CD4-positive, alpha-beta T cell (primary cell): ENCODE results near the gene AXL. TPM values are rescaled to one million over a fixed set of nuclear protein-coding genes. Genes with fewer than 3 reads are reported as not detected.
A peak's percentile ranks its signal among the peaks of the same experiment; 100 is the strongest.
"Not testable (repeated sequence)": the region's sequence is repeated elsewhere in the genome, so short reads cannot be mapped to it uniquely, and the experiment has no call there.

Source experiments
- ATAC-seq: fragments of 200-7000 bp; cut with Tn5 transposase; one replicate; pipeline ENCODE4 v1.10.0; 2022; ENCODE audit warnings: mild to moderate bottlenecking; ENCODE audit not compliant: poor library complexity
- CTCF ChIA-PET: fragments of 350-600 bp; sonication (Branson Sonifier 250); formaldehyde crosslinking; loops from one replicate; lab custom pipeline; 2021; ENCODE audit warnings: antibody characterized with exemption, inconsistent platforms; lab: Charles Lee
- POLR2A ChIA-PET: fragments of 350-600 bp; sonication (Branson Sonifier 250); formaldehyde crosslinking; loops from one replicate; lab custom pipeline; 2021; ENCODE audit warnings: antibody characterized with exemption, inconsistent platforms; lab: Charles Lee
- DNase-seq, 14 experiments: peaks; one replicate each; pipeline ENCODE4 v3.0.0-alpha.2; 2013 to 2020; ENCODE audit warnings: mixed read lengths in 2 of 14
- H3K27ac ChIP-seq, 2 donors: one replicate each; pipeline versions ENCODE4 v1.5.1 to v1.7.0; 2013; ENCODE audit warnings: low read length in 2 of 2, low read depth in 1 of 2, mild to moderate bottlenecking in 1 of 2
- H3K27me3 ChIP-seq, 2 experiments: 1 replicate in 1 of 2; 2 replicates in 1 of 2; pipeline versions ENCODE4 v1.6.1 to v1.7.0; 2013; ENCODE audit warnings: low read length in 2 of 2, control low read depth in 1 of 2, mild to moderate bottlenecking in 1 of 2, moderate library complexity in 1 of 2; ENCODE audit not compliant: insufficient read depth in 2 of 2, control insufficient read depth in 1 of 2
- H3K36me3 ChIP-seq: one replicate; pipeline ENCODE4 v1.6.1; 2013; ENCODE audit warnings: low read length, control low read depth; ENCODE audit not compliant: insufficient read depth
- H3K4me1 ChIP-seq: one replicate; pipeline ENCODE4 v1.6.1; 2013; ENCODE audit warnings: low read length, control low read depth; ENCODE audit not compliant: insufficient read depth
- H3K4me3 ChIP-seq: one replicate; pipeline ENCODE4 v1.5.1; 2013; ENCODE audit warnings: mild to moderate bottlenecking, low read length, moderate library complexity
- H3K9me3 ChIP-seq, 2 experiments: 1 replicate in 1 of 2; 2 replicates in 1 of 2; pipeline versions ENCODE4 v1.6.1 to v1.7.0; 2013; ENCODE audit warnings: low read length in 2 of 2, mild to moderate bottlenecking in 2 of 2, control low read depth in 1 of 2, moderate library complexity in 1 of 2; ENCODE audit not compliant: control insufficient read depth in 1 of 2, insufficient read depth in 1 of 2
- H3K27ac Mint-ChIP-seq: one replicate; pipeline ENCODE4 v1.8.0; 2020; ENCODE audit warnings: mixed read lengths
- H3K27me3 Mint-ChIP-seq: one replicate; pipeline ENCODE4 v1.8.0; 2021; ENCODE audit warnings: mixed read lengths
- H3K36me3 Mint-ChIP-seq: one replicate; pipeline ENCODE4 v1.8.0; 2021; ENCODE audit warnings: low read depth, mixed read lengths
- H3K4me1 Mint-ChIP-seq: one replicate; pipeline ENCODE4 v1.8.0; 2021; ENCODE audit warnings: low read depth, mixed read lengths
- H3K4me3 Mint-ChIP-seq: one replicate; pipeline ENCODE4 v1.8.0; 2020; ENCODE audit warnings: mild to moderate bottlenecking, mixed read lengths
- H3K9me3 Mint-ChIP-seq: one replicate; pipeline ENCODE4 v1.8.0; 2020; ENCODE audit warnings: mixed read lengths
- intact Hi-C, 2 experiments: fragments of 100-400 bp; cut with DNase I in 1 of 2; cut with micrococcal nuclease in 1 of 2; formaldehyde crosslinking; loops; one replicate each; pipeline versions ENCODE4 v1.15.1 to v1.9.0; 2023 to 2025; cut with DNase I, micrococcal nuclease
- total RNA-seq, 174 experiments: library from RNA in 2 of 174; stranded (reverse) in 2 of 174; gene quantifications; one replicate each; pipeline ENCODE4 v1.2.3 and lab custom pipeline; 2021 to 2026
- TF ChIP-seq, protein P1 (sequence below): fragments of 200-600 bp; IDR thresholded peaks from one replicate; pipeline ENCODE4 v1.8.0; 2022; ENCODE audit warnings: antibody characterized with exemption, mild to moderate bottlenecking

Gene AXL
- total RNA-seq, 2 experiments from 2014 or later, result 0.30 to 0.42 TPM

DNA sequence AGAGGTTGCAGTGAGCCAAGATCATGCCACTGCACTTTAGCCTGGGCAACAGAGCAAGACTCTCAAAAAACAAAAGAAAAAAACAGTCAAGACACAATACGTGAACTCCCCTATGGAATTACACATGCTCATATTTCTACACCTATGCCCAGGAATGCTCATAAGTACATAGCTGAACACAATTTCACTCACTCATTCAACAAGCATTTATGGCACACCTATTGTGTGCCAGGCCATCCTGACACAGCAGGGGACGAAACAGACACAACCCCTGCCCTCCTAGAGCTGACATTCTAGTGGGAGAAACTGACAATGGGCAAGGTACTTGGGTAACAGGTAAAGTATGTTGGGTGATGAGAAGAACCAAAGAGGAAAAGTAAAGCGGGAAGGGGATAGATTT is 9.5 kb downstream of the AXL start:
- intact Hi-C loops, result loop anchor here in 1 of 2 experiments (5.0 kb wide), 1 partner anchor 34 kb away; the partner anchor contains the start of gene HNRNPUL1
- Histone ChIP-seq H3K36me3 (no peaks in the 10 kb centered on the region), H3K4me3 (no peak overlapping the region), H3K27me3 (no peaks in the 10 kb centered on the region), H3K9me3 (no peaks in the 10 kb centered on the region), H3K4me1 (peaks cover 16% of the 10 kb centered on the region), H3K27ac (no peak overlapping the region)
- TF ChIP-seq, protein P1, sequence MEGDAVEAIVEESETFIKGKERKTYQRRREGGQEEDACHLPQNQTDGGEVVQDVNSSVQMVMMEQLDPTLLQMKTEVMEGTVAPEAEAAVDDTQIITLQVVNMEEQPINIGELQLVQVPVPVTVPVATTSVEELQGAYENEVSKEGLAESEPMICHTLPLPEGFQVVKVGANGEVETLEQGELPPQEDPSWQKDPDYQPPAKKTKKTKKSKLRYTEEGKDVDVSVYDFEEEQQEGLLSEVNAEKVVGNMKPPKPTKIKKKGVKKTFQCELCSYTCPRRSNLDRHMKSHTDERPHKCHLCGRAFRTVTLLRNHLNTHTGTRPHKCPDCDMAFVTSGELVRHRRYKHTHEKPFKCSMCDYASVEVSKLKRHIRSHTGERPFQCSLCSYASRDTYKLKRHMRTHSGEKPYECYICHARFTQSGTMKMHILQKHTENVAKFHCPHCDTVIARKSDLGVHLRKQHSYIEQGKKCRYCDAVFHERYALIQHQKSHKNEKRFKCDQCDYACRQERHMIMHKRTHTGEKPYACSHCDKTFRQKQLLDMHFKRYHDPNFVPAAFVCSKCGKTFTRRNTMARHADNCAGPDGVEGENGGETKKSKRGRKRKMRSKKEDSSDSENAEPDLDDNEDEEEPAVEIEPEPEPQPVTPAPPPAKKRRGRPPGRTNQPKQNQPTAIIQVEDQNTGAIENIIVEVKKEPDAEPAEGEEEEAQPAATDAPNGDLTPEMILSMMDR, result no peak
- no peaks in the 10 kb centered on the region for H3K27me3 Mint-ChIP-seq
- no peak overlapping the region for H3K27ac Mint-ChIP-seq
- peaks cover 18% of the 10 kb centered on the region for H3K4me1 Mint-ChIP-seq
- DNase-seq, result no peak
- POLR2A ChIA-PET, result no interaction called here
- peak overlapping the region; percentile 44 for H3K4me3 Mint-ChIP-seq
- no peaks in the 10 kb centered on the region for H3K9me3 Mint-ChIP-seq
- CTCF ChIA-PET, result interaction anchor here (1.0 kb wide), 1 partner anchor 604 kb away, joined by 3 read pairs; no protein-coding TSS in a partner anchor
- ATAC-seq, result no peak
- no peaks in the 10 kb centered on the region for H3K36me3 Mint-ChIP-seq

DNA sequence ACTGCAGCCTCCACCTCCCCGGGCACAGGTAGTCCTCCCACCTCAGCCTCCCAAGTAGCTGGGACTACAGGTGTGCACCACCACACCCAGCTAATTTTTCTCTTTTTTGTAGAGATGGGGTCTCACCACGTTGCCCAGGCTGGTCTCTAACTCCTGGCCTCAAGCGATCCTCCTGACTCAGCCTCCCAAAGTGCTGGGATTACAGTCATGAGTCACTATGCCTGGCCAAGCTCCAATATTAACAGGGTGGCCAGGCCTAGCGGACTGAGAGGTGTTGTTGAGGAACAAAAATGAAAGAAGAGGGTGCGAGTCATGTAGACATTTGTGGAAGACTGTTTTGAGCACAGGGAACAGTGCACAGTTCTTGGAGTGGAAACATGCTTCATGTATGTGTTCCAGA is 10.3 kb downstream of the AXL start:
- H3K4me3 ChIP-seq, H3K9me3 Mint-ChIP-seq, H3K27me3 Mint-ChIP-seq, ATAC-seq, H3K36me3 Mint-ChIP-seq, H3K9me3 ChIP-seq, POLR2A ChIA-PET, H3K4me3 Mint-ChIP-seq, H3K27ac Mint-ChIP-seq, H3K36me3 ChIP-seq, H3K27ac ChIP-seq, DNase-seq, H3K27me3 ChIP-seq: not testable (repeated sequence)
- H3K4me1 Mint-ChIP-seq, result peaks cover 18% of the 10 kb centered on the region
- peaks cover 16% of the 10 kb centered on the region for H3K4me1 ChIP-seq
- intact Hi-C loops, result loop anchor here in 1 of 2 experiments (5.0 kb wide), 1 partner anchor 33 kb away; the partner anchor contains the start of gene HNRNPUL1
- CTCF ChIA-PET, result interaction anchor here (1.0 kb wide), 1 partner anchor 605 kb away, joined by 3 read pairs; no protein-coding TSS in a partner anchor

GRCh38 chr19:41230067-41230857 is 11.2 kb downstream of the AXL start:
- Mint-ChIP-seq H3K36me3 (no peaks in the 10 kb centered on the region), H3K4me3 (no peak overlapping the region), H3K9me3 (no peaks in the 10 kb centered on the region), H3K4me1 (peaks cover 18% of the 10 kb centered on the region), H3K27me3 (no peaks in the 10 kb centered on the region), H3K27ac (no peak overlapping the region)
- CTCF ChIA-PET, result no interaction called here
- Histone ChIP-seq H3K4me1 (peaks cover 16% of the 10 kb centered on the region), H3K27me3 (no peaks in the 10 kb centered on the region), H3K4me3 (no peak overlapping the region), H3K27ac (no peak overlapping the region), H3K36me3 (no peaks in the 10 kb centered on the region), H3K9me3 (no peaks in the 10 kb centered on the region)
- POLR2A ChIA-PET, result no interaction called here
- DNase-seq (no peak), ATAC-seq (no peak)
- TF ChIP-seq, protein P1, result no peak
- intact Hi-C loops, result no loop called here
